ENCODE results near the gene IKBKE. TPM values are rescaled to one million over a fixed set of nuclear protein-coding genes. Genes with fewer than 3 reads are reported as not detected.

IKBKE gene
- 10 to 100 TPM in 1 of 12 donors, 1 to 10 TPM in 10, not detected in 1; 2.0 to 11.0 (median 3.2) TPM for polyA plus RNA-seq (ENCODE audit: insufficient read length in 12 of 12)
- long read RNA-seq, donor 1, partial matches to known transcripts, result 0 of 1 reads
- long read RNA-seq, donor 1, other reads (novel, unspliced or antisense), result 0 of 1 reads
- long read RNA-seq, donor 2, result 0 reads
- long read RNA-seq, donor 3, result 0 reads
- long read RNA-seq, donor 4, result 0 reads
- long read RNA-seq, donor 5, result 0 reads
- long read RNA-seq, donor 6, result 0 reads
- long read RNA-seq, donor 7, result 0 reads
- long read RNA-seq, donor 8, result 0 reads
- long read RNA-seq, donor 9, result 0 reads
- long read RNA-seq, donor 10, result 0 reads
- long read RNA-seq, donor 11, result 0 reads

DNA sequence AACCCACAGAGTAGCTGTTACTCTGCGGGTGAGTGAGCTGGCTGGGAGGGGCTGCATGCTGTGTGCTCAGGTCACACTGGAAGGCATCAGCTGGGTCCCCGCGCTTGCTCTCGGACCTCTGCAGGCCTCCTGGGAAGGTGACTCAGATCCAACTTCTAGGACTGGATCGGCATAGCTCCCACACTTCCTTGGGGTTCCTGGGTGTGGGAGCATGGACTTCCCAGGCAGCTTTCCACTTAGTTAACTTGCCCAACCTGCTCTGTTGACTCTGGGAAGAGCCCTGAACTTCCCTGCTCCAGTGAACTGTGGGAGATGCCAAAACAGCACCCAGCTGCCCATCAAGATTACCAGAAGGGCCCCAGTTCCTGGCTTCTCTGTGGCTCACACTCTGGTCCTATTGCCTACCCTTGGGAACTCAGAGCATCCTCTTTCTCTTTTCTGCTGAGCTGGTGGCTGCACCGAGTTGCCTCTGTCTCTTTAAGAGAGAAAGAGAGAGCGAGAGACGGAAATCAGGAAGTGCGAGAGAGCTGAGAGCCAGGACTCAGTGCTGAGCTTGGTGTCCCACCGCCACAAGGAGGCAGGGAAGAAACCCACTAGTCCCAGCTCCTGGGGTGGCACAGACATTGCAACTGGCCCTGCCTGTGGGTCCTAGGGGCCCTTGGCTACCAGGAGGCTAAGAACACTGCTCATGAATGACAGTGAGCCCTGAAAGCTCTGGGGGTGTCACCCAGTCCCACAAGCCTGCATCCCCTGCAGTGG is at the start of gene IKBKE:
Gene IKBKE, plus strand, starts transcription at position 544 of the 759 bp plus-strand sequence. CDS start 2,752 bp downstream, outside the sequence.
- DNase-seq, result peak; percentile 67

DNA sequence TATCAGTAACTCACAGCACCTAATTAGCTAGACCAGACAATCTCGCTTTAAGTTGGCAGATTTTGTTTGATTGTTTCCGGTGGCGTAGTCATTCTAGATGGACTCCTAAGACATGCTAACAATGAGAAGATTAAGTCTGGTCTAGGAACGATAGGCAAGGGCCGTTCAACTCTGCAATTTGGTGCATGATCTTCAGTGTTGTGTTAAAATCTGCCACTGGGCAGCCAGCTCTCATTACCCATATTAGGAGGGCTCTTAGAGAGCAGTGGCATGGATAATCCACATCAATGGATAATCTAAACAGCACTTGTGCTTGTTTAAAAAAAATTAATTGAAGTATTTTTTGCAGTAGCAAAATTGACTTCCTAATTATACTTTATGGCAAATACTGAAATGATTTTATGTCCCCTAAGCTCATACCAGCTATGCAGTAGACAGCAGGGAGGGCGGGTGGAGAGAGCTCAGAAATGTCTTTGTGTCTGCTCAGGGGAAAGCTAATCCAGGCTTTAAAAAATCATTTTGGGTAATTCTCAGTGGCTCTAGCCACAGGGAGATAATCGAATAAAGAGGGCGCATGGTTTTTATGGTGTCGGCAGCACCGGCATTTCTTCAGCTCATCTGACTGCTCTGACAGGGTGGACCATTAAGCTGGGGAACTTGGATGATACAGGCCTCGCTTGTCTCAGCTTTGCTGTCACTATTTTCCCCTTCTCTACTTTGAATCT is 48.5 kb upstream of the IKBKE start:
- DNase-seq, result no peak

DNA sequence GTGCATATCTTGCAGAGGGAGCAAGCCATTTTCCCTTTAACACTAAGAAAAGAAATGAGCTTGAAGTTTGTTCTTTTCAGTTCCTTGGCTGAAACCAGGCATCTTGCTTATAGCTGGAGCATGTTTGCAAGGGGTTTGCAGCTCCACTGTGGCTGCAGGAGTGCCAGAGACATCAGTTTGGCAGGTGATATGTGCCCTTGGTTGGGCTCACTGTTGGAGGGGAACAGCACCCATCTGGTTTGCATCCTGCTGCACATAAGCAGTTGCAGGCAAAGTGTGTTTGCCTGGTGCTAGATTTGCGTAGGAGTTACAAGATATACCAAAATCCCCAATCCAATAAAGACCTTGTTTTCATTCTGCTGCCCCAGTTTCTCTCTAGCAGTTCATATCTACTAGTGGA is 47.8 kb upstream of the IKBKE start:
- DNase-seq, result no peak

DNA sequence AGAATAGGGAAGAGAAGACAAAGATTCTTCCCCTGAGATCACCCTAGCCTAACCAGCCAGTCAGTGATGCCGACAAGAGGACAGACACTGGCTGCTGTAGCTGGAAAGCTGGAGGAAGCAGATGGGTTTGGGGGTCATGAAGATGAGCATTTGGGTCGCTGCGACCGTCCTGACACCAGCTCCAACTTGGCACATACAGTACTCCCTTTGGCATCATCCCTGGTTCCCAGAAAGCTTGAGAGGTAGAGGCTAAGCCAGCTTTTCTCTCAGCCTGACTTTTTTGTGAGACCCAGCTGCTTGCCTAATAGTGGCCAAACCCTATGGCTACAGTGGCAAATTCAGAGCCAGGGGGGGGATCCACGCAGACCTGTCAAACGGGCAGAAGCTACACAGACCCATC is 43.0 kb upstream of the IKBKE start:
- DNase-seq, result no peak

DNA sequence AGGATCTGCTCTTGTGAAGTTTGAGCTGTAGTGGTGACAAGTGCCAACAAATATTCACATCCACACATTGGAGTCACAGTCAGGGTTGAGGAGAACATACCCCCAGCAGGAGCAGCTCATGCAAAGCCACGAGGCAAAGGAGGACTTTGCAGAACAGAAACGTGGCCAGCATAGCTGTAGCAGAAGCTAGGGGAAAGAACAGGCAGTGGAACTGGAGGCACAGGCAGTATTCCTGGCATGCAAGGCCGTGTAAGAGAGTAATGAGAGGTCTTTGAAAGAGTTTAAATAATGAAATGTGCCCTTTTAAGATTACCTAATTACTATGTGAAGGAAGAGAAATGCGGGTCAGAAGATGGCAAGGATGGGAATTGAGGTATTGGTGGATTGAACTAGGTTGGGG is 40.9 kb upstream of the IKBKE start:
- no peak for DNase-seq

DNA sequence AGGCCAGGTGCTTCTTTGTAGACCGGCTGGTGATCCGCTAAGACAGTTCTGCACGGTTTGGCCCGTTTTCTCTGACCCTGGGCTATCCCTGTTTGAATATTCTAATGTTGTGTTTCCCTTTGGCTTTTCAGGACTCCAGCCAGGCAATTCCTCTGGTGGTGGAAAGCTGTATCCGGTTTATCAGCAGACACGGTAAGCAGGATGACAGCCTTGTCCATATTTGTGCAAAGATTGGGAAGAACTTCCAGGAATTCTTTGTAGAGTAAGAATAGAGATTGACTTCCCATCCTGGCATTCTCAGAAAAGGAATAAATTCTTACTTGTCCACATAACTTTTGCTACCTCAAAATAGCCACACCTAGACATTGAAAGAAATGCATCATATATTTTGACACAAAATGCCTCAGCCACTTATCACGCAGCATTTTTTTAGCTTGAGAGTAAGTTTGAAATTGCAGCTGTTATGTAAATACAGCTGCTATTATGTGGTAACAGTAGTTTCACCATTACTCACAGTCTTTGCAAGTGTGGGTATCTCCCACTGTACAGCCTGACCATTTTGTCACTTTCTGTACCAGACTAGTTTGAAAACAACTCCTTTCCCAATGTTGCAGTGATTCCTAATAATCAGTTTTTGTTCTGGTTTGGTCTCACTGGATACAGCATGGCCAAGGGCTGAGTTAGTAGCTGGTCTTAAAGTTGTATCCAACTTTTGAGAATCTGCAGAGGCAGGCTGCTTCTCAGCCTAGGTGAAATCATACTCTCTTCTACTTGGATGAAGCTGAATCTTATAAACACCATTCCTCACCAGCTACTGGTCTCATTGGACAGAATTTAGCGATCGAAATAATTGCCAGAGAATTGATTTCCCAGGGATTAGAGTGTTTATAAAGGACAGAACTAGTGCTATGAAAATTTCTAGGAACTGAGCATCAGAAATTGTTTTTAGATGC is 40.0 kb upstream of the IKBKE start:
- DNase-seq, result no peak

DNA sequence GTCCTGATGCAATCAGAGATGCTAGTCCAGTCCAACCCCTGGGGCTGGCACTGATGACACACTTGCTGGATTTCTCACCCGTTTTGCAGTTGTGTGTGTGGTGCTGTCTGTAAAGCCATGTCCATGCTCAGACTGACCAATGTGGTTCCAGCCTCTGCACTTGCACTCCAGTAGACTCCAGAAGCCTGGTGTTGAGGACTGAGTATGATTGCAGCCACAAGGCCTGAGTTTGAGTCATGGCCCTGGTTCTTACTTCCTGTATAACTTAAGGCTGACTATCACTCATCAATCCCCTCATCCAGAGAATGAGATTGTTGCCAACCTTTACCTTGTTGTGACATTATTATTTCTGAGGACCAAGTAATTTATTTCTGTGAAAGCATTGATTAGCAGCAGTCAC is 34.8 kb upstream of the IKBKE start:
- DNase-seq, result no peak

DNA sequence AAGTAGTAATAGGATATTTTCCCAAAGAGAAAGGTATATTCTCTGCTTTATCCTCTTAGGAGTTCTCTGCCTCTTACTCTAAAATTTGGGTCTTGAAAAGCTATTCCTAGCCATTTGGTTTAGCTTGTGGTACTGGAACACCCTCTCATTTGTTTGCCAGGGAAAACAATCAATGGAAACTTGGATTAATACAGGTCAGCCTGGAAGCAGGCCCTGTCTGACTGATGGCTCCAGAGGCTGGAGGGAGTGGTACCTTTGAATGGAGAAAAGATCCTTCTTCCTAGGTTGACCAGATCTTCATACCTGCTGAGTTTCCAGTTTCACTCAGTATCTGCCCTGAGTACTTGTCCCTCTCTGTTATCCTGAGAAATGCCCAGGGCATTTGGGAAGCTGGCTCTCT is 31.7 kb upstream of the IKBKE start:
- peak; percentile 20 for DNase-seq

DNA sequence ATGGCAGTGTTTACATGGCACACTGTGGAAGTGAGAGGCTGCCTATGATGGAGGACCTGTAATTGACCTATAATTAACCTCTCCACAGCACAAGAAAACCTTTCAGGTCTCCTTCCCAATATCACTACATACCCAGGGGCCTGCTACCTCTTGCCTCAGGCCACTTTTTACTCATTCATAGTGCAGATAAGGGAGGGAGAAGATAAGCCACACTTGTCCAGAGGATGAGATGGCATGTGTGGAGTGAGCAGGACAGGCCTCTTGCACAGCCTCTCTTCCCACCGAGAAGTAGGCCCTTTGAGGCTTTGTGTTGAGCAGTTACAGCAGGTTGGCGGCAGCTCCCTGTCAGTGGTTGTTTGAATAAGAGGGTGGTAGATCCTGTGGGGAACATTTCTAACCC is 31.1 kb upstream of the IKBKE start:
- DNase-seq, result no peak

DNA sequence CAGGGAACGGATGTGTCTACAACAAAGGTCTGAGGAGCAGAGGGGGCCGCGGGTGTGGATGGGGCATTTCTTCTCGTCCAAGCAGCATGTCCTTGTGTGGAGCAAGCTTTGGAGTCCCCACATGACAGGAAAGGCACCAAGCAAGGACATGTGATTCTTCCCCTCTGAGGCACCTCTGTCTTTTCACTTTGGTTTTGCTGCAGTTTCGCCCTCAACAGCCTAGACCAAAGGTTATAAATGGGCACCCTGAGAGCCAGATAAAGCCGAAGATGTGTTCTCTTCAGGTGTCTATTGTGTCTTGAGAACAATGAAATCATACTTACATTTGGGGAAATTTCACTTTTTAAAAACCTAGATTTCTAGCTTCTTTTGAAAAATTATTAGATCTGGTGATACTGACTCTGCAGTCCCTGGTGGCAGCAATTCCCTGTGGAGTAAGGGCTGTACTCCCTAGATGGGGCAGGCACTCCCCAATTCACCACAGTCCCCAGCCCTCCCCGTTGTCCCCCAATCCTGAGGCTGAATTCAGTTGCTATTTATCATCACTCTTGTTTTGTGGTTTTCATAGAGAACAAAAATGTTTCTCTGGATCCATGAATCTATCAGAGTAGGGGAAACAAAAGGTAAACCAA is 28.8 kb upstream of the IKBKE start:
- no peak for DNase-seq

DNA sequence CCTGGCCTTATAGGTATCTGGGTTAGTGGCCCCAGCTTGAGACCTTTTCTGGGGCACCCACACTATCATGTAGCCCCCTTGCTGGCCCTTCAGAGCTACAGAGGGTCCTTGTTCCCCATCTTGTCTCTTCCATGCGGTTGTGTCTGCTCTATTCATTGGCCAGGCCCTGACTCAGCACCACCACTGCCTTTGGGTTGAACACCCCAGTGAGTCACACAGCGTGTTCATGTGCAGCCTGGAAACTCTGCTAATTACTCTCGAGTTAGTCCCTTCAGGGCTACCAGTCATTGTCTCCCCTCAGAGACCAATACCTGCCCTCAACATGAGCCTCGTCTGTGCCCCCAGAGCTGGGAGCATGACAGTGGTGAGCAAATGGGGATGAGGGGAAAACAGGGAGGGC is 28.2 kb upstream of the IKBKE start:
- no peak for DNase-seq

DNA sequence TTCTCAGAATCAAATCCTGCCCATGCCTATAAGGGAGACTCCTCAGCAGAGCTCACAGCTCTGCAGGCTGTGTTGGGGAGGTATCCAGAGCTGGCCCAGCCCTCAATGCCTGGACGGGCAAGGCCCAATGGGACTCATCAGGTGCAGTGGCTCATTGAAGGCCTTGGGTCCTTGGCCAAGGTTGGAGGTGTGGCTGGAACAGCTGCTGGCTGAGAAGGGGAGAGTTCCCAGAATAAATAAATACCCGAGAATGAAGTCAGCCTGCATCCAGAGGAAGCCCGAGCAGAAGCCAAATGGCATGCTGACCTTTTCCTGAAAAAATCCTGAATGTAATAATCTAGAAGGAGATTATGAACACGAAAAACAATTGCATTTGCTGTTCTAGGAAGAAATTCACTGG is 25.2 kb upstream of the IKBKE start:
- DNase-seq, result peak; percentile 73

DNA sequence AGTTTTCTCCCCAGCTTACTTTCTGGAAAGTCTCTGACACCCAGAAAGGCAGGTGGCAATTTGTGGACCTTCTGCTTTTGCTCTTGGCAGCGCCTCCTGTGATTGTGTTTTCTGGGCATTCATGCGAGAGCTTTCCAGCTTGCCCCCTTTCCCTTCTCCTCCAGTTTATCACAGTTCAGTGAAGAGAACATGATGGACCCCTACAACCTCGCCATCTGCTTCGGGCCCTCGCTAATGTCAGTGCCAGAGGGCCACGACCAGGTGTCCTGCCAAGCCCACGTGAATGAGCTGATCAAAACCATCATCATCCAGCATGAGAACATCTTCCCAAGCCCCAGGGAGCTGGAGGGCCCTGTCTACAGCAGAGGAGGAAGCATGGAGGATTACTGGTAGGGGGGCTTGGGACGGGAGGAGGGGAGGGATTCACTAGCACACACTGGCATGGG is 24.3 kb upstream of the IKBKE start:
- no peak for DNase-seq

DNA sequence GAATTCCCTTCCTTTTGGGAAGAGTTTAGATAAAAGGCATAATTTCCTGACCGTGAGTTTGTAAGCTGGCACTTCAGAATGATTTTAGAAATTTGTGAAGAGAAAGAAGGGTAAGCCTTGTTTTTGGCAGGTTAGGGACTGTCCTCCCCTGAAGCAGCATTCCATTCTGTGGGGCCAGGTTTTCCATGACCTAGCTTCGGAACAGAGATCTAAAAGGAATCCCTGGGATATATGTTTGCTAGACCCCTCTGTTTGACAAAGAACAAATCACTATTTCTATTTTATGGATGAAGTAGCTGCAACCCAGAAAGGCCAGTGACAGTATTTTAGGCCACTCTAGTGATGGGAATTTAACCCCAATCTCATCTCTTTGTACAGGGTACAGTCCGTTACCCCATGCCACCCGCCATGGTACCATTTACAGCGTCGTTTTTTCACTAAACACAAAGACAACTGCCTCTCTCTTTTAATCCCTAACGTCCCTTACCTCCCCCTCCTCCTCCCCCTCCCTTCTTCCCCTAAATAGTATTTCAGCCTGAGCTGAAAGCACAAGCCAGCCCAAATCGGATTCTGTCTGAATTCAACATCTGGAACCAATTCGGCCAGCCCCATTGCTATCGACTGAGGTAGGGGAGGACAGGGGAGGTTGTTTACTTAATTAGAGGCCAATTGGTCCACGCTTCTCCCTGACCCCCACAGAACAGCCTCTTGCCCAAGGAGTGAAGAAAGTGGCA is 23.4 kb upstream of the IKBKE start:
- peak; percentile 62 for DNase-seq

DNA sequence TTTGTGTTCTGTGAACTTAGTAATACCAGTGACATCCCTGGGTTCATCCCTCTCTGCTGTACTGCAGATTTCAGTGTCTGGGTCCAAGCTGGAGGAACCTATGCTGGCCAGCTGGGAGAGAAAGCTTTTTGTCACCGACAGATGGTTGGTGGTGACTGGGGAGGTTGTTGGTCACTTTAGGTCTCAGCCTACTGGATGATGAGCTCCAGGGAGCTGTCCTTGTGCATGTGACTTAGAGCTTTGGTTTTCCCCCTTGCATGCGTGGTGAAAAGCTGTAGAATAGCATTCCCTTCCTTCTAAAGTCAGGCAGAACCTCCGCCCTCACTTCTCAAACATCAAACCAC is 22.9 kb upstream of the IKBKE start:
- DNase-seq, result no peak

DNA sequence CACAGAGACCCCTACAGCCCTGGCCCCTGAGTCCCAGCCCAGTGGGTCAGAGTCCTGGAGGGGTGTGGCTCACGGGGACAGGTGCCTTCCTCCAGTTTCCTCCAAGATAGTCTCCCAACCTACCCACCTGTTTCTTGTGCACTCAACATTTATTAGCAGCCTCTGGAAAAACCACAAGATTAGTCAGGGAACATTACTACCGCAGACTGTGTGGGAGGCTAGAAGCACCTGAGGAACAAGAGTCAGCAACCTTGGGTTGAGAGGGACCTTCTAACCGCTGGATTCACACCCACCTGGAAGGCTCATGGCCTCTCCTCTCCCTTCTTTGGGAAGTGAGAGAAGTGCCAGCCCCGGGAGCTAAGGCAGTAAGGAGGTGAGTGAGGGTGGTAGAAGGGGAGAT is 22.5 kb upstream of the IKBKE start:
- no peak for DNase-seq

DNA sequence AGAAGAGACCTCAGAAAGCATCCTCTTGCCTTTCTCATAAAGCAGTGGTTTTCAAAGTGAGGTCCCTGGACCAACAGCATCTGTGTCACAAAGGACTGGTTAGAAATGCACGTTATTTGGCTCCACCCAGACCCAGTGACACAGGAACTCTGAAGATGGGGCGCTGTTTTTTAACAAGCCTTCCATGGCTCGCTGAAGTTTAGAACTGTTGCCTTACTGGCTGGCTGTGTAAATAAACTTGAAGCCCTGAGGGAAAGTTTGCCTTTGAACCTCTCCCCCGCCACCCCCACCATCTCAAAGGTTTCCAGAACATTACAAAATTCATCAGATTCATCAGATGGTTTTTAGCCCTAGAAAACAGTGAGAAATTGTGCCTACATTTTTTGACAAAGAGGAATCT is 21.8 kb upstream of the IKBKE start:
- no peak for DNase-seq

DNA sequence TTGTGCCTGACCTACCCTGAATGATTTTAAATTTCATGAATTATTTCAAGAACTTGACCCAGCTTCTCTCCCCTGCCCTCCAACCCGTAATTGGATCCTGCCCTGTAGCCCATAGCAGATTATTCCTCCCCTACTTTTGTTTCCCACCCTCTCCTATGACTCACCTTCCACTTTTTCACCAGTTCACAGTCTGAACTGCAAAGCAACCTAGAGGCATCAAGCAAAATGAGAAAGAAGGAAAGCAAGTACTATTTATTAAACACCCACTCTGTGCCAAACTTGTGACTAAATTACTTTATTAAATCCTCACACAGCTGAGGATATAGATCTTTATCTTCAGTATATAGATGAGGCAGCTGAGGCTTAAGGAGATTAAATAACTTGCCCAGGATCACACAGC is 20.7 kb upstream of the IKBKE start:
- no peak for DNase-seq

DNA sequence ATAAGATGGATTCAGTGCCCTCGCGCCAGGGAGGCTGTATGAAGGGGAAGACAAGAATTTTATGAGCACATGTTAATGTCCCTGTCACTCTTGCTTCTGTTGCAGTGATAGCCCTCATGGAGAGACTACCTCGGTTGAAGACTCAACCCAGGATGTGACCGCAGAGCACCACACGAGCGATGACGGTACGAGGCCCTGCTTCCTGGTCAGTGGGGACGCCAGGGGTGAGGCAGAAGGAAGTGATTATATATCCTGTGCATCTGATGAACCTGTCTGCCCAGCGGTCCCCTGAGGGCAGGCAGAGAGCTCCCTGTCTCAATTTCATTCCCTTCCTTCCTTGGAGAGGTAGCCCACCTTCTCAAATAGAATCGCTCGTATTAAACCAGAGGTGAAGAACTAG is 20.0 kb upstream of the IKBKE start:
- DNase-seq, result no peak

DNA sequence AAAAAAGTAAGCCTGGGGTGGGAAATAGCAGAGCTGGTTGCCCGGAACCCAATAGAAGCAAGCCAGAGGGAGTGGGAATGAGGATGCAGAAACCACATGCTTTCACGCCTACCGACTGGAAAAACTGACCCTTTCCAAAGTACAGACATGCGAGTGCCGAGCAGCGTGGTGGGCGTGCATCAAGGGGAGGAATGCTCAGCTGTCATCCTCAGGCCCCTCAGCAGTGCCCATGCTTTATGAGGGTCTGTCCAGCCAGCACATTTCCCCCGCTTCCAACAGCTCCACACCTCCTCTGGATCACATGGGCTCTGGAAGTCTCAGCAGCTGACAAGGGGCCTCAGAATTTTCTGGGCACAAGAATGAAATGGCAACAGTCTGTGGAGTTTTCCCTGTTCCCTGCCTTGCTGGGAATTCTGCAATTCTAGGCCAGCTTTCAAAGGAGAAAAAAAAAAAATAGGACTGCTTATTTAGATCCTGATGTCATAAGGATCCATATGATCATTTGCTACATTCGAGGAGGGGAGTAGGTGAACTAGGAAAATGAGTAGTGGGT is 19.1 kb upstream of the IKBKE start:
- peak; percentile 54 for DNase-seq

Measured in muscle of arm (tissue), 14 donors.